ENCODE results near the gene STRIP1. TPM values are rescaled to one million over a fixed set of nuclear protein-coding genes. Genes with fewer than 3 reads are reported as not detected.

STRIP1 gene
- total RNA-seq, 1 donor, result 51.4 TPM

DNA sequence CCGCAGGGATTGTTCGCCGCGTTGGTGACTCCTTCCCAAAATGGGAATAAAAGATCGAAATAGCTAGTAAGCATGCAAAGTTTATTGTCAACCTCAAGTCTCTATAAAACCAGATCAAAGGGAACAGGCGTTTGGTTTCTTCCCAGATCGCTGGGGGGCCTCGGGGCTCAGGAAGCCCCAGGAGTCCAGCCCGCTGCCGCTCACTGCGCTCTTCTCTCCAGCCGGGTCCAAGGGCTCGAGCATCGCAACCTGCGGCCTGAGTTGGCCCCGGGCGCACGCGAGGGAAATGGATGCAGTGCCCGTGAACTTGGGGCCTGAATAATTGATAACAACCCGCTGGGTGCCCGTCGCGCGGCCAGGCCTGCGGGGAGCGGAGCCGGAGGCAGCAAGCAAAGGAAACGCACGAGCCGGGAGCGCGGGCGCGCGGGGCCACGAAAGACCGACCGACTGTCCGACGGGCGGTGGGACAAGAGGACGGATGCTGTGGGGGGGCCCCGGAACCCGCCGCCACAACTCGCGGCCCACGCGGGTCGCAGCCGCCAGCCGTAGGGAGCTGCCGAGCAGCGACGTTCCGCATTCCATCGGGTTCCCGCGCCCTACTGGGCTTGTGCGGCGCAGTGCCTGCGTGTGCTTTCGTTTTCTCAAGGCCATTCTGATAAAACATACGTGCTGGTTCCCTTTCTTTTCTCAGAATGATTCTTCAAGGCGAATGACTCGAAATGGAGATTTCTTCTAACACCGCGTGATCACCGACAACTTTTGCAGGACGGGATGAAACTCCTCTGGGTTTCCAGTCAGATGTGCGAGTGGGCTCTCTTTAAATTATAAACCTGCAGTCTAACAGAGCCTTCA lies 50.0 kb downstream of the STRIP1 start:
- Histone ChIP-seq H3K4me2 (ENCODE audit: insufficient read depth, low read length) (peak overlapping the region; percentile 74), H3K79me2 (ENCODE audit: insufficient read depth, low read length) (no peaks in the 10 kb centered on the region), H3K27ac (ENCODE audit: low read depth, low read length) (no peak overlapping the region), H3K9me3 (ENCODE audit: low read depth, low read length) (no peaks in the 10 kb centered on the region), H3K4me1 (ENCODE audit: insufficient read depth, low read length) (peaks cover 8% of the 10 kb centered on the region), H3K36me3 (ENCODE audit: insufficient read depth, low read length) (no peaks in the 10 kb centered on the region), H2AFZ (ENCODE audit: low read length) (peak overlapping the region; percentile 79), H3K4me3 (ENCODE audit: insufficient read depth, low read length) (peak overlapping the region; percentile 69), H4K20me1 (ENCODE audit: insufficient read depth, low read length) (no peaks in the 10 kb centered on the region), H3K27me3 (ENCODE audit: insufficient read depth, low read length) (peaks cover 54% of the 10 kb centered on the region)
- TF ChIP-seq, protein P1, sequence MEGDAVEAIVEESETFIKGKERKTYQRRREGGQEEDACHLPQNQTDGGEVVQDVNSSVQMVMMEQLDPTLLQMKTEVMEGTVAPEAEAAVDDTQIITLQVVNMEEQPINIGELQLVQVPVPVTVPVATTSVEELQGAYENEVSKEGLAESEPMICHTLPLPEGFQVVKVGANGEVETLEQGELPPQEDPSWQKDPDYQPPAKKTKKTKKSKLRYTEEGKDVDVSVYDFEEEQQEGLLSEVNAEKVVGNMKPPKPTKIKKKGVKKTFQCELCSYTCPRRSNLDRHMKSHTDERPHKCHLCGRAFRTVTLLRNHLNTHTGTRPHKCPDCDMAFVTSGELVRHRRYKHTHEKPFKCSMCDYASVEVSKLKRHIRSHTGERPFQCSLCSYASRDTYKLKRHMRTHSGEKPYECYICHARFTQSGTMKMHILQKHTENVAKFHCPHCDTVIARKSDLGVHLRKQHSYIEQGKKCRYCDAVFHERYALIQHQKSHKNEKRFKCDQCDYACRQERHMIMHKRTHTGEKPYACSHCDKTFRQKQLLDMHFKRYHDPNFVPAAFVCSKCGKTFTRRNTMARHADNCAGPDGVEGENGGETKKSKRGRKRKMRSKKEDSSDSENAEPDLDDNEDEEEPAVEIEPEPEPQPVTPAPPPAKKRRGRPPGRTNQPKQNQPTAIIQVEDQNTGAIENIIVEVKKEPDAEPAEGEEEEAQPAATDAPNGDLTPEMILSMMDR (IDR thresholded peaks at IDR 0.05; ENCODE audit: extremely low read depth, low read depth, low read length), result no peak
- DNase-seq (ENCODE audit: insufficient read length, low spot score, missing footprints), result peak; percentile 85

DNA sequence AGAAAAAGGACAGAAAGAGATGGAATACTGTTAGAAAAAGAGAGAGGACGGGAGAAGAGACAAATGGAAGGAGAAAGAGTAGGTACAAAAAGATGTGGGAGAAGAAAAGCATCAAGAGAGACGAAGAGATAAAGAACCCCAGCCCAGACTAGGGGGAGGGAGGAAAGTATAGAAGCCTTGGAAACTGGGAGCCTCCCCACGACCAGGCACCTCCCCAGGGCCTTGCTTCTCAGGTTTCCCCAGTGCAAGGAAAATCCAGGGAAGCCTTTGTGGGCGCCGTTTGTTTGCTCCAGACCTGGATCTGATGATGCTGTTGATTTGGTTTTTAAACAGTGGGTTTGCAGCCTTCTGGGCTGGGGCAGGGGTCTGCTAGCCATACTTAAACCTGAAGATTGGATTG lies 51.2 kb downstream of the STRIP1 start:
- no peaks in the 10 kb centered on the region for H4K20me1 ChIP-seq (ENCODE audit: insufficient read depth, low read length)
- DNase-seq (ENCODE audit: insufficient read length, low spot score, missing footprints), result no peak
- no peaks in the 10 kb centered on the region for H3K36me3 ChIP-seq (ENCODE audit: insufficient read depth, low read length)
- TF ChIP-seq, protein P1 (IDR thresholded peaks at IDR 0.05; ENCODE audit: extremely low read depth, low read depth, low read length), result no peak
- H3K4me1 ChIP-seq (ENCODE audit: insufficient read depth, low read length), result peaks cover 8% of the 10 kb centered on the region
- no peak overlapping the region for H3K27ac ChIP-seq (ENCODE audit: low read depth, low read length)
- H3K4me3 ChIP-seq (ENCODE audit: insufficient read depth, low read length), result no peak overlapping the region
- peaks cover 54% of the 10 kb centered on the region for H3K27me3 ChIP-seq (ENCODE audit: insufficient read depth, low read length)
- H3K4me2 ChIP-seq (ENCODE audit: insufficient read depth, low read length), result no peak overlapping the region
- H3K79me2 ChIP-seq (ENCODE audit: insufficient read depth, low read length), result no peaks in the 10 kb centered on the region
- H2AFZ ChIP-seq (ENCODE audit: low read length), result no peak overlapping the region
- H3K9me3 ChIP-seq (ENCODE audit: low read depth, low read length), result no peaks in the 10 kb centered on the region

DNA sequence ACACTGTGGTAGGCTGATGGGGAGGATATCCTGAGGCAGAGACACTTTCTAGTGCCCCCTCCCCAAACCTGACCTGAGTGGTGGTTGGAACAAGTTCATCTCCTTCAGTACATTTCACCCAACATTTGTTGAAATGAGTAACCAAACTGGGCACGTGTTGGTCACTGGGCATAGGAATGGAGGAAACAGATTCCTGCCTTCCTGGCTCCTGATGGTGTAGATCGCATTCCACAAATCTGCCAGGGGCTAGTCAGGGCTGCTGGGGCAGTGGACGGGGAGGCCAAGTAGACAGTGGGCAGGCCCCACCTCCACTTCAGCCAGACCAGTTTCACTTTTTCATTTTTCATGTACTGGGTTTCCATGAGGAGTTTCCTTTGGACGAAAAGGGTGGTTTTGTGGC lies 52.5 kb downstream of the STRIP1 start:
- Histone ChIP-seq H3K9me3 (ENCODE audit: low read depth, low read length) (no peaks in the 10 kb centered on the region), H3K4me1 (ENCODE audit: insufficient read depth, low read length) (peaks cover 8% of the 10 kb centered on the region), H3K4me2 (ENCODE audit: insufficient read depth, low read length) (no peak overlapping the region), H3K79me2 (ENCODE audit: insufficient read depth, low read length) (no peaks in the 10 kb centered on the region), H4K20me1 (ENCODE audit: insufficient read depth, low read length) (no peaks in the 10 kb centered on the region), H3K4me3 (ENCODE audit: insufficient read depth, low read length) (no peak overlapping the region), H3K27me3 (ENCODE audit: insufficient read depth, low read length) (peaks cover 54% of the 10 kb centered on the region), H3K27ac (ENCODE audit: low read depth, low read length) (no peak overlapping the region), H3K36me3 (ENCODE audit: insufficient read depth, low read length) (no peaks in the 10 kb centered on the region), H2AFZ (ENCODE audit: low read length) (no peak overlapping the region)
- TF ChIP-seq, protein P1 (IDR thresholded peaks at IDR 0.05; ENCODE audit: extremely low read depth, low read depth, low read length), result no peak
- no peak for DNase-seq (ENCODE audit: insufficient read length, low spot score, missing footprints)

All from osteoblast (primary cell).